HG03095 (cell line): ENCODE measurements around the gene SETBP1.

Experiments used
- ATAC-seq: cut with Tn5 transposase; IDR thresholded peaks from one replicate; pipeline ENCODE4 v1.9.1; 2021; ENCODE audit warnings: moderate library complexity; ENCODE audit not compliant: unreplicated experiment

The SETBP1 gene

GRCh38 chr18:45054636-45055035, 373.9 kb downstream of the SETBP1 start:
- ATAC-seq, result no peak

- ATAC-seq, result no peak
Observed at GRCh38 chr18:45055811-45056210, 375.1 kb downstream of the SETBP1 start.

- ATAC-seq, result no peak
Observed at GRCh38 chr18:45056926-45057325, 376.2 kb downstream of the SETBP1 start.

- no peak for ATAC-seq
Observed at GRCh38 chr18:45057955-45058600, 377.4 kb downstream of the SETBP1 start.

- no peak for ATAC-seq
Observed at GRCh38 chr18:45059695-45060094, 379.0 kb downstream of the SETBP1 start.

GRCh38 chr18:45060102-45060501, 379.4 kb downstream of the SETBP1 start:
- ATAC-seq, result no peak

- no peak for ATAC-seq
Observed at GRCh38 chr18:45061359-45061758, 380.7 kb downstream of the SETBP1 start.

- ATAC-seq, result no peak
Observed at GRCh38 chr18:45063246-45064038, 382.8 kb downstream of the SETBP1 start.

GRCh38 chr18:45066210-45066609, 385.5 kb downstream of the SETBP1 start:
- ATAC-seq, result no peak

- ATAC-seq, result no peak
Observed at GRCh38 chr18:45066886-45067285, 386.2 kb downstream of the SETBP1 start.

- no peak for ATAC-seq
Observed at GRCh38 chr18:45068400-45069094, 387.9 kb downstream of the SETBP1 start.

GRCh38 chr18:45069546-45069945, 388.9 kb downstream of the SETBP1 start:
- no peak for ATAC-seq

- no peak for ATAC-seq
Observed at GRCh38 chr18:45071956-45072355, 391.3 kb downstream of the SETBP1 start.

GRCh38 chr18:45073556-45073955, 392.9 kb downstream of the SETBP1 start:
- ATAC-seq, result no peak

- no peak for ATAC-seq
Observed at GRCh38 chr18:45081566-45082181, 401.0 kb downstream of the SETBP1 start.

- no peak for ATAC-seq
Observed at GRCh38 chr18:45083226-45083855, 402.7 kb downstream of the SETBP1 start.

GRCh38 chr18:45084206-45084605, 403.5 kb downstream of the SETBP1 start:
- ATAC-seq, result no peak

GRCh38 chr18:45085916-45086624, 405.4 kb downstream of the SETBP1 start:
- ATAC-seq, result no peak

GRCh38 chr18:45086777-45087176, 406.1 kb downstream of the SETBP1 start:
- no peak for ATAC-seq

GRCh38 chr18:45090526-45091140, 409.9 kb downstream of the SETBP1 start:
- ATAC-seq, result no peak
